Stimulated activated CD4-positive, alpha-beta T cell treated with anti-CD3 and anti-CD28 coated beads, Interleukin-4, amount 100 ng/mL, for 48 hours (primary cell): ENCODE results near the gene DCLRE1C.
"Not testable (repeated sequence)": the region's sequence is repeated elsewhere in the genome, so short reads cannot be mapped to it uniquely, and the experiment has no call there.

Source experiments
- DNase-seq, 2 donors: peaks; one replicate each; pipeline ENCODE4 v3.0.0-alpha.2; 2020; ENCODE audit warnings: low read depth in 2 of 2

DCLRE1C gene

GRCh38 chr10:14945108-14945507 lies 8.8 kb downstream of the DCLRE1C start:
- DNase-seq, result no peak

- not testable (repeated sequence) for DNase-seq
These were observed 11.0 kb downstream of the DCLRE1C start for GRCh38 chr10:14942950-14943338.

- DNase-seq, result not testable (repeated sequence)
These were observed 11.5 kb downstream of the DCLRE1C start for GRCh38 chr10:14942147-14942949.

- peak in 1 of 2 donors; percentile 21 for DNase-seq
These were observed 14.9 kb downstream of the DCLRE1C start for GRCh38 chr10:14938971-14939370.

- DNase-seq, result no peak
These were observed 17.3 kb downstream of the DCLRE1C start for GRCh38 chr10:14936584-14936983.

GRCh38 chr10:14930610-14931009 lies 23.3 kb downstream of the DCLRE1C start:
- no peak for DNase-seq

- no peak for DNase-seq
These were observed 27.0 kb downstream of the DCLRE1C start for GRCh38 chr10:14926722-14927416.

GRCh38 chr10:14926061-14926470 lies 27.8 kb downstream of the DCLRE1C start:
- no peak for DNase-seq

- DNase-seq, result no peak
These were observed 28.6 kb downstream of the DCLRE1C start for GRCh38 chr10:14925268-14925667.

- DNase-seq, result no peak
These were observed 29.9 kb downstream of the DCLRE1C start for GRCh38 chr10:14924013-14924412.

- no peak for DNase-seq
These were observed 34.9 kb downstream of the DCLRE1C start for GRCh38 chr10:14918964-14919363.

GRCh38 chr10:14917827-14918226 lies 36.1 kb downstream of the DCLRE1C start:
- no peak for DNase-seq

GRCh38 chr10:14916600-14916999 lies 37.3 kb downstream of the DCLRE1C start:
- no peak for DNase-seq

- no peak for DNase-seq
These were observed 42.1 kb downstream of the DCLRE1C start for GRCh38 chr10:14911801-14912200.

GRCh38 chr10:14910953-14911352 lies 42.9 kb downstream of the DCLRE1C start:
- DNase-seq, result no peak

GRCh38 chr10:14909101-14909500 lies 44.8 kb downstream of the DCLRE1C start:
- no peak for DNase-seq

GRCh38 chr10:14907591-14907990 lies 46.3 kb downstream of the DCLRE1C start:
- DNase-seq, result not testable (repeated sequence)

GRCh38 chr10:14906765-14907164 lies 47.1 kb downstream of the DCLRE1C start:
- no peak for DNase-seq

- DNase-seq, result no peak
These were observed 48.0 kb downstream of the DCLRE1C start for GRCh38 chr10:14905890-14906289.

- DNase-seq, result no peak
These were observed 49.0 kb downstream of the DCLRE1C start for GRCh38 chr10:14904864-14905263.

- DNase-seq, result no peak
These were observed 49.6 kb downstream of the DCLRE1C start for GRCh38 chr10:14904316-14904732.

- no peak for DNase-seq
These were observed 62.7 kb downstream of the DCLRE1C start for GRCh38 chr10:14891151-14891550.

GRCh38 chr10:14889318-14889717 lies 64.6 kb downstream of the DCLRE1C start:
- DNase-seq, result no peak
